Prostate gland (tissue), 2 donors: ENCODE data around the gene PLXNB2.

ENCODE experiments used
- CTCF ChIP-seq, 4 experiments: fragments of 200-600 bp in 2 of 4; fragments of 450-650 bp in 2 of 4; sonication (generic) in 2 of 4; IDR thresholded peaks; 1 replicate in 3 of 4; 2 replicates in 1 of 4; pipeline ENCODE4 v1.5.1; 2016 to 2019; ENCODE audit warnings: antibody characterized with exemption in 4 of 4, mild to moderate bottlenecking in 2 of 4, moderate library complexity in 2 of 4
- POLR2A ChIP-seq: fragments of 450-650 bp; IDR thresholded peaks from one replicate; pipeline ENCODE4 v1.6.1; 2016; ENCODE audit warnings: antibody characterized with exemption, mild to moderate bottlenecking

- TF ChIP-seq CTCF (IDR thresholded peaks at IDR 0.05) (no peak), POLR2A (no peak)
Measured at GRCh38 chr22:50289942-50290630, 17.4 kb downstream of the PLXNB2 start.
